Endothelial cell of umbilical vein (primary cell): ENCODE data around the gene DCPS.

Experiments used
- GATA2 ChIP-seq: IDR thresholded peaks from 2 replicates; pipeline ENCODE4 v1.7.0; 2011; ENCODE audit warnings: low read depth, mild to moderate bottlenecking, moderate library complexity, mixed read lengths, low read length; ENCODE audit not compliant: insufficient read length, insufficient read depth
- POLR2A ChIP-seq: IDR thresholded peaks from 2 replicates; pipeline ENCODE4 v1.6.1; 2012; ENCODE audit warnings: low read depth, mild to moderate bottlenecking, control low read depth, low read length

- TF ChIP-seq GATA2 (no peak), POLR2A (no peak)
These were observed 7.1 kb downstream of the DCPS start for GRCh38 chr11:126310992-126311310.
